CD4-positive, alpha-beta T cell treated with Interleukin-10 for 1 hour (primary cell): Measurements from ENCODE around the gene ATG16L2.
"Not testable (repeated sequence)": the region's sequence is repeated elsewhere in the genome, so short reads cannot be mapped to it uniquely, and the experiment has no call there.

ENCODE experiments used
- DNase-seq: peaks from one replicate; pipeline ENCODE4 v3.0.0-alpha.2; 2020

Gene ATG16L2

GRCh38 chr11:72805216-72805615, 9.0 kb upstream of the ATG16L2 start:
- no peak for DNase-seq

GRCh38 chr11:72806378-72806777, 7.8 kb upstream of the ATG16L2 start:
- DNase-seq: not testable (repeated sequence)

- no peak for DNase-seq
Measured at GRCh38 chr11:72807021-72807693, 7.1 kb upstream of the ATG16L2 start.

GRCh38 chr11:72807792-72808191, 6.4 kb upstream of the ATG16L2 start:
- DNase-seq: no peak

DNA sequence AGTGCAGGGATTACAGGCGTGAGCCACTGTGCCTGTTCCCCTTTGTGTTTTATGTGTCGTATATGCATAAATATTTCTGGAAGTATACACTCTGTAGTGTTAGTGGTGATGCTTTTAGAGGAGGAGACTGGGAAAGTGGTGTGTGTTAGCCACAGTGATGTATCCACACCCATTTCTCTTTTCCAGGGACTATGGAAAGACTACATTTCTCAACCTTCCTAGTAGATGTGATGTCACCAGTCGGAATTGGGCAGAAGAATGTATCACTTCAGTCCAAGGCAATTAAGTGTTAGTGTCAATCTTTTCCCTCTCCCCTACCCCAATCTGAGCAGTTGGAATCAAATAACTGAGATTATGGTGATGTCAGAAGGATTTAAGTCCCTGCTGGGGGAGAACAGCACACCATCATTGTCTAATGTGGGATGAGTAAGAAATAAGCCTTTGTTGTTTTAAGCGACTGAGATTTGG, 5.8 kb upstream of the ATG16L2 start:
- DNase-seq: no peak

DNA sequence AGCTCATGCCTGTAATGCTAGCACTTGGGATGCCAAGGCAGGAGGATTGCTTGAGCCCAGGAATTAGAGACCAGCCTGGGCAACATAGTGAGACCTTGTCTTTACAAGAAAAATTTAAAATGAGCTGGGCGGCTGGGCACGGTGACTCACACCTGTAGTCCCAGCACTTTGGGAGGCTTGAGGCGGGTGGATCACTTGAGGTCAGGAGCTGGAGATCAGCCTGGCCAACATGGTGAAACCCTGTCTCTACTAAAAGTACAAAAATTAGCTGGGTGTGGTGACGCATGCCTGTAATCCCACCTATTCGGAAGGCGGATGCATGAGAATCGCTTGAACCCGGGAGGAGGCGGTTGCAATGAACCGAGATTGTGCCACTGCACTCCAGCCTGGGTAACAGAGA, 2.5 kb upstream of the ATG16L2 start:
- not testable (repeated sequence) for DNase-seq

DNA sequence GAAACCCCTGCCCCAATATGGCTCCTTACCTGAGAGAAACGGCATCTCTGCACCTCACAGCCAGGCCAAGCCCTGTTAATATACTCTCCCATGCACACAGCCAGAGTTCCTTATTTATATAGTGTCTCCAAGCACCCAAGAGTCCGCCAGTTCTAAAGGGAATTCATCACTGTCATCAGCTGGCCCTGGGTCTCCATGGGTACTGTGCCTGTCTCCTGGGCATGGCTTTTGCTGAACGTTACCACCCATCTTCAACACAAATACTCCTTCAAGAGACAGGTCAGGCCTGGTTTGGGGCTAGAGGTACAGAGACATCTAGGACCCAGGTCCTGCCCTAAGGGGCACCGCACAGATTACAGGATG, 1.6 kb upstream of the ATG16L2 start:
- DNase-seq: no peak

- DNase-seq: peak; percentile 79
Measured at GRCh38 chr11:72812967-72813739, 1.1 kb upstream of the ATG16L2 start.

DNA sequence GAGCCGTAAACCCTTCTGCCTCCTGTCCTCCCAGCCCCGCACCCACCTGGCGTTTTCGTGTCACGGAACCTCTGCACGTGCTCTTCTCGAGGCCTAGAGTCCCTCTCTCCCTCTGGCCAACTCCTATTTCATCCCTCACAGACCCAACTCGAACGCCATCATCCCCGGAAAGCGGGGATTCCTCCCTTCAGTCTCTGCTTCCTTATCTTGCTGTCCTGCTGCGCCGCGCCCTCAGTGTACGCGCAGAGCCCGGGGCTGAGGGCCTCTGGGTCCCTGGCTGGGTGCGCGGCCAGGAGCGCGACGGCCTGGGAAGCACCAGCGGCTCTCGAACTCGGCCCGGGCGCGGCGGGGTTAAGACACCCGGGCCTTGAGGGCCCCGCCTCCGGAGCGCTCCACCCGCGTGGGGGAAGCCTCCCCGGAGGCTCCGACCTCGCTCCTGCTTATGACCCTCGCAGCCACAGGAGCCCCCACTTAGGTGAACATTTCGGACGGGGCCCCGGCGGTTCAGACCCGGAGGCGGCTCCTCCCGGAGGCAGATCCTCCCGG, 398 bp upstream of the ATG16L2 start:
- no peak for DNase-seq

- no peak for DNase-seq
Measured at GRCh38 chr11:72815110-72815618, 953 bp downstream of the ATG16L2 start.

DNA sequence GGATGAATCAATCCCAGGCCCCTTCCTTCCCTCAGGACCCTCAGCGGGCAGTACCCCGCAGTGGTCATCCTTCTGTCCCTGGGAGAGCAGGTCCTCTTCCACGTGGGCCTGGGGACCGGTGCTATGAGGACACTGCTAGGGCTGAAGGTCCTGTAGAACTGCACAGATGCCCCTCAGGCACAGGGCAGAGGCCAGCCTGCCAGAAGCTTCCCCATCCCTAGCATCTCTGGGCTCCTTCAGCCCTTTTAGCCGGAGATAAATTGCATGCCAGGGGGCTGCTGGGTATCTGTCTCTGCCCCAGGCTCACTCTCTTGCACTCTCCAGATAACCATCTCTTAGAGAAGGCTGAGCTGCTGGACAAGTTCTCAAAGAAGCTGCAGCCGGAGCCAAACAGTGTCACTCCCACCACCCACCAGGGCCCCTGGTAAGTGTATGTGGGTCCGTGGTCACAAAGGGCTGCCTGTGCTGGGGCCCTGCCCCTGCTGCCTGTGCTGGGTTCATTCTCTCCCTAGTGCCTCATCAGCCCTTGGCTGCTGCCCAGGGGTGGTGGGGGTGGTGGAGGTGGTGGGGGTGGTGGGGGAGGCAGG, 2.3 kb downstream of the ATG16L2 start:
- DNase-seq: no peak

DNA sequence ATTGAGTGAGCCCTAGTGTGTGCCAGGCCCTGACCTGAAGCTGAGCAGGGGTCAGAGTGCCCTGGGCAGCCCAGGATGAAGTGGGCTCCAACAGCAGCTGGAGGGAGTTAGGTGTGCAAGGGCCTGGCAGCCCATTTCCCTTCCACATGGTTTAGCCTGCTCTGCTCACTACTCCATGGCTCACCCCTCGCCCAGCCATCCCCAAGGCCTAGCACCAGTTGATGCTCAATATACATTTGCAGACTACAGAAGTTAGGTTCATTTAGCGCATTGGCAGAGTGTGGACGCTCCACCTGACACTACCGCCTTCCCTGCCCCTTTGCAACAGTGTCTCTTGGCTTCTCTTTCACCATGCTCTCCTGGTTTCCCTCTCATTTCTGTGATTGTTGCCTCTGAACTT, 3.8 kb downstream of the ATG16L2 start:
- no peak for DNase-seq

- no peak for DNase-seq
Measured at GRCh38 chr11:72818971-72819370, 4.8 kb downstream of the ATG16L2 start.

DNA sequence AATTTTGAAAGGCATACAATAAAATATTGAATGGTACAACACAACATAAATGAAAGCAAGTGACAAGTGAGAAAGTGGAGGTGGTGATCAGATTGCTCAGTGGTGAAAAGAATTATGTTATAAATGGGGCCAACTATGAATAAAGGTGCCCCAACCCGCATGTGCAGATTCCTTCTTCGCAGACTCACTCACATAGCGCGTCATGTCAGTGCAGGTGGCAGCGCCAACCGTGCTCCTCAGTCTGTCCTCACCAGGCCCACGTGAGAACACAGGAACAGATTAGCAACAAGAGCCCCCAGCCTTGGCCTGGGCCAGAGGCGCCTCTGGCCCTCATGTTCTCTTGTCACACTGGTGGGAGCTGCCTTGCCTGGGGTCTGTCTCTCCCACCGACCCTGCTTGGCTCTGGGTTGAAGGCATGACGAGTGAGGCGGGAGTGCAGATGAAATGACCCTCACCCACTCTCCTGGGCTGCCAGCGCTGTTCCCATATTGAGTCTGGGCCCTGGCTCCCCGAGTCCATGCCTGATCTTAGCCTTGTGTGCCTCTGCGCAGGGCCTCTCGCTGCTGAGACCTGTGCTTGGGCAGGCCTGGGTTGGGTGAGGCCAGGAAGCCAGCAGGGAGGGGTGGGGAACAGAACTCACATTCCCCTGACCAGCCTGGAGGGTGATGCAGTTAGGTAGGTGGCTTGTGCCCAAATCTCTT, 6.4 kb downstream of the ATG16L2 start:
- no peak for DNase-seq

DNA sequence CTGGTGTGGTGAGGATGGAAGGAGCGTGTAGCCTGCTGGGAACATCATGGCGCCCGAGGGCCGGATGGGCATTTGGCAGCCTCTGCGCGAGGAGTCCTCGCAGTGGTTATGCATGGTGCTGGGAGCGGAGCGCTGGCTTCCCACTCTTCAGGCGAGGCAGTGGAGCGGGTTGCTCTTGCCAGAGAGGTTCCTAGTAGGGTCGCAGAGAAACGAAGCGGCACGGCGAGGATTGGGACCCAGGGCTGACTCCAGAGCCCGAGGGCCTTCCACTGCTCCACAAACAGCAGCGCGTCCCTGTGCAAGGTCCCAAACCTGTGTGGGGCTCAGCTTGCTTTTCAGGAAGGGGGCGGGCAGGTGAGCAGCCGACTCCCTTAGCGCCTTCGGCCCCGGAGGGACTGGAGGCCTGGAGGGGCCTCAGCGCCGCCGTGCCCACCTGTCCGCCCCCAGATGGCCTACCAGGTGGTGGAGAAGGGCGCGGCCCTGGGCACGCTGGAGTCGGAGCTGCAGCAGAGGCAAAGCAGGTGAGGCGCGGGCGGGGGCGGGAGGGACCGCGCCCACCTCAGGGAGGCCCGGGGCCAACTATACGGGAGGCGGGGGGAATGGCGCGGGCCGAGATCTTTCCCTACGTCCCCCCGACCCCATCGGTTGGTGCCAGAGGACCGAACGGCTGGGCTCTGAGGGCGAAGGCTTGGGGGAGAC, 7.2 kb downstream of the ATG16L2 start:
- DNase-seq: no peak

- peak; percentile 96 for DNase-seq
Measured at GRCh38 chr11:72821920-72822799, 7.9 kb downstream of the ATG16L2 start.

- no peak for DNase-seq
Measured at GRCh38 chr11:72823105-72823804, 9.0 kb downstream of the ATG16L2 start.

GRCh38 chr11:72824020-72824419, 9.8 kb downstream of the ATG16L2 start:
- DNase-seq: no peak

GRCh38 chr11:72824811-72825505, 10.7 kb downstream of the ATG16L2 start:
- no peak for DNase-seq

GRCh38 chr11:72825661-72826060, 11.4 kb downstream of the ATG16L2 start:
- no peak for DNase-seq
